HS-5 (cell line): ENCODE results near the gene LYZL1.
A peak's percentile ranks its signal among the peaks of the same experiment; 100 is the strongest.
"Not testable (repeated sequence)": the region's sequence is repeated elsewhere in the genome, so short reads cannot be mapped to it uniquely, and the experiment has no call there.

Source experiments
- DNase-seq: peaks from one replicate; pipeline ENCODE4 v3.0.0-alpha.2; 2012; ENCODE audit warnings: low read depth

LYZL1 gene

DNA sequence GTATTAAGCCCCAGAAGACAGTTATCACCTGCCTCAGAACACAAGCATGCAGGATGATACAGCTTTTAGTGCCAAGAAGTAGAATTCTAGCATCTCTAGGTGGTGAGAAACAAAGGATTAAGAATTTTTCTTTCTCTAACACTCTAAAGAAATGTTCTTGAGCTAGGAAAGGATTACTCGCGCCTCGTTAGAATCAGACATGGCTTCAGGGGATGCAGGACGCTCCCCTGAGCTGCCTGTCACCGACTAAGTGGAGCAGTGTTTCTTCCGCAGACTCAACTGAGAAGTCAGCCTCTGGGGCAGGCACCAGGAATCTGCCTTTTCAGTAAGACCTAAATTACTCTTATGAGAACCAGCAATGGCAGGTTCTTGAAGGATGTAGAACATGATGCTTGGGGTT, at the start of gene LYZL1:
Gene LYZL1, plus strand, starts transcription at position 165 of the 400 bp plus-strand sequence. CDS start 2,798 bp downstream, outside the sequence.
- not testable (repeated sequence) for DNase-seq

DNA sequence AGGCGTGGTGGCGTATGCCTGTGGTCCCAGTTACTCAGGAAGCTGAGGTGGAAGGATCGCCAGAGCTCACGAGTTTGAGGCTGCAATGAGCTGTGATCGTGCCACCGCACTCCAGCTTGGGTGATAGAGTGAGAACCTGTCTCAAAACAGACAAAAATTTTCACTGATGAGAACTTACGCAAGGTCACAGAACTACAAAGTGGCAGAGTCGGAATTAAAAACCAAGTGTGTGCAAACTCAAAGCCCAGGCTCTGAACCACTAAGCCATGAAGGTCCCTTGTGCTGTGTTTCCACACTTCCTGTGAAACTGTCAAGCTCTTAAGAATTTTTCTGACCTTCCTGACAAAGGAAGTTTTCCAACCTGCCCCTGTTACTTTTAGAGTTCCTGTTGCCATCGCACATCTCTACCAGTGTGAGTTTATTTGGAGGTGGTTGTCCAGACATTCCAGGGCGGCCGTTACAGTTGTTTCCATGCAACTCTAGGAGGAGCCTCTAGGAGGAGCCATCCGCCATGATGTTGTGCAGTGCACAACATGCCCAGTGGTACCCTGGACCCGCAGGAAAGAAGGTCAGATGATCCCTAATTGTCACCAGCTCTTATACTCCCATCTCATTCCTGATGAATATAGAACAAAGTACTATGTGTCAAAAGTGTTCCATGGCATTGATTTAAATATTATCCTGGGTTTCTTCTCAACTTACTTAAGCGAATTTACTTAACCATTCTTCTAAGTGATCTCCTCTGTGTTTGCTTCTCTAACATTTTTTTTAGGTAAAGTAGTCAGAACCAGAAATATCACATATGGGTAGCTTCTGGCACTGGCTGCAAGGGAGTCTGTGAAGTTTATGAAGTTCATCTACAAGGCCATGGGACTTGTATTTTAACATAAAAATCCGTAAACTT, 49.0 kb upstream of the LYZL1 start:
- DNase-seq = no peak

DNA sequence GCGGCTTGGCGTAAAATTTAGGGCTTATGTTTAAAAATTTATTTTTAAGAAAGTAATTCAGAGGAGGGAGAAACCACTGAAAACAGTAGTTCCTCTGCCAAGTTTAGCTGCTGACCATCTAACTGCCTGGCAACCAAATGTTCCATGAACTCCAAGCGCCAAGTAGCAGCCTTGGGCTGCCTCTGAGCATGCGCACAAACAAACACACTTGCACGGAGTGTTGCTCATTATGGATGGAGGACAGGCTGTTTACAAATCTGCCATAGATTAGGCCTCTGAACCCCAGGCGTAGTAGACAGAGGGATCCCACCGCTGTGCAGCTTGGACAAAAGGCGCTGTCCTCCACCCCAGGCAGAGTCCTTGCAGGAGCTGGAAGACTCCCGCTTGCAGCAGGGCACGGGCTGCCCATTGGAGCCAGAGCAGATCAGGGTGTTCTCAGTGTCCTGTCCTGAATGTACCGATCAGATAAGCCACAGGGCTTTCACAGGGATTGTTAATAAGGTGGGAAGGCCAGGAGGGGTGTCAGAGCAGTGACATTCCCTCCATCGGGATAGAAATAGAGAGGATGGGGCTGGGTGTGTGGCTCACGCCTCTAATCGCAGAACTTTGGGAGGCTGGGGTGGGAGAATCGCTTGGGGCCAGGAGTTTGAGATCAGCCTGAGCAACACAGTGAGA, 47.7 kb upstream of the LYZL1 start:
- DNase-seq = no peak

DNA sequence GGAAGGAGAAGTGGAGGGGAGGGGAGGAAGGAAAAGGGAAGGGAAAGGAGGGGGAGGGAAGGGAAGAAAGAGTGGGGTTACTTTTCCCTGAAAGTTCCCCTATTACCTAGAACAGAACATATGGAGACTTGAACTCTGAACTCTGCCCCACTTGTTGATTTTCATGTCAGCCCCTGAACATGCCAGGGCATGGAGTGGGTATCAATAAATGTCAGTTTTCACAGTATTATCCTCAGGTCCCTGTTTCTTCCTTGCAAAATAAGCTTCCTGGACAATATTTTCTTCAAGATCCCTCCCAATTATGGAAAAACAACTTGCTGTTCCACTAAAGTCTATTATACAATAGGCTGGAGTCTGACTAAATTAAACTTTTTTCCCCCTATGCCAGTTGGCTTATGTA, 46.9 kb upstream of the LYZL1 start:
- no peak for DNase-seq

DNA sequence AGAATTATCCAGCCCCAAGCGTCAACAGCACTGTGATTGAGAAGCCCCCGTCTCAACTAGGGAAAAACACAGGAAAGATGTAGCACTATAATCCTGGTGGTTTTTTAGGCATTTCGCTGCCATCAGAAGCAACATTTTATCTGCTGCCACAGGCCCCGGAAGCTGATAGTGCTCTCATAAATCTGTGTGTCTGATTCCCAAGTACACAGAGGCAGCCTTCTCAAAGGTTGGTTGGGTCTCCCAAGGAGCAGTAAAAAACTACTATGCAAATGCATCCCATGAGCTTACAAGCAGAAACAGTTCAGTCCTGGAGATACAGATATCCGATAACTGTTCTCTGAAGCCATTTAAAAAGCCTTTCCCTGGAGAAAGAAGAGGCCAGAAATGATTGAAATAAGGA, 45.8 kb upstream of the LYZL1 start:
- no peak for DNase-seq

DNA sequence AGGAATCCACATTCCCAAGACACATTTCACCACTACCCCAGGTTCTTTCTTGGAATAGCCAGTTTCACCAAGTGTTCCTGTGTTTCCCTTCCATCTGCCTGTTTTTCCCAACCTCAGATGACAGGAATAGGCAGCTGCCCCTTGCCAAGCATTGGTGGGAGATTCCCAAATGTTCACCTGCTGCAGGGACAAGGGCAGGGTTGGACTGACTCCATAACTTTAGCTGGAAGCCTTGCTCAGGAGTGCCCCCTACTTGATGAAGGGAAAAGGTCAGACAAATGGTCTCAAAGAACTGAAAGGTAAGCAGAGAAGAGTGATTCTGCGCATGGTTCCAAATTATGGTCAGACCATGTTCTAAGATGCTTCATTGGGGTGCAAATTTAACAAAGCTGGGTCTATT, 45.1 kb upstream of the LYZL1 start:
- no peak for DNase-seq

DNA sequence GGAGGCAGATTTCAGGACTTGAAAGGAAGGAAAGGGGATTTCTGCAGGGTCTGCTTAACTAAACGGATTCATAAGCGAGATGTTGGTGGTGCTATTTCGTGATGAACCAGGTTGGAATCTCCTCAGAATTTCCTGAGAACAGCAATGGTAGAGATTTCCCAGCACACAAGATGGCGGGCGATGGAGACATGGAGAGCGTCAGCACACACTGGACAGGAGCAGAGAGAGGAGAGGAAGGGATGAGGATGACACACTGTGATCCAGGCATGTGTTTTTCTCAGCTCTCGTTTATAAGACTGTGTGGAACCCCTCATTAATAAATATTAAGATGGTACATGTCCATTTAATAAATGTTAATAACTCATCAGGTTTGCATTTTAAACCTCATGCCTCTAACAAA, 43.9 kb upstream of the LYZL1 start:
- no peak for DNase-seq

DNA sequence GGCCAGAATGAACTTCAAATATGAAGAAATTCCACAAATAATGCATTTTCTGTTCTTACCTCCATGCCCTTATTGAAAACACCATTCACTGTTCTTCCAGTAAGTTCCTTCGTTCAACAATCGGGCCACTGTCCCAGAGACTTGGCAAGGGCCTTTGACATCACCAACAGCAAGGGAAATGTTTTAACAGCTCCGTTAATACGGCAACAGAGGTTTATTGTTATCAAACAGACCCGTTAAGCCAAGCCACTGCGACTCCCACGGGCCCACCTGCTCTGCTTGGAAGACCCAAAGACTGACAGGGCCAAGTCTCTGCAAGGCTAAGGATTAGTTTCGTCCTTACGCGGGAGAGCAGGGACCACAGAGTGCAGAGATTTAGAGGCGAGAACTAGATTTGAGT, 43.4 kb upstream of the LYZL1 start:
- no peak for DNase-seq

DNA sequence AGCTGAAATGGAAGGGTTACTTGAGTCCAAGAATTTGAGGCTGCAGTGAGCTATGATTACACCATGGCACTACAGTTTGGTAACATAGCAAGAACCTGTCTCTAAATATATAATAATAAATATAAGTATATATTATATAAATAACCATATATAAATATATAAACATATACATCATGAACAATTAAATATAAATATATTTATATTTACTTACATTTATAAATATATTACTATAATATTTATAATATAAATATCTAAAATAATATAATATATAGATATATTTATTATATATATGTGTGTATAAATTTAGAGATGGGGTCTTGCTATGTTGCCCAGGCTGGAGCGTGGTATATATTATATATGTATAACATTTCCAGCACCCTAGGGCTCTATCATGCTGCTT, 42.4 kb upstream of the LYZL1 start:
- DNase-seq = no peak

DNA sequence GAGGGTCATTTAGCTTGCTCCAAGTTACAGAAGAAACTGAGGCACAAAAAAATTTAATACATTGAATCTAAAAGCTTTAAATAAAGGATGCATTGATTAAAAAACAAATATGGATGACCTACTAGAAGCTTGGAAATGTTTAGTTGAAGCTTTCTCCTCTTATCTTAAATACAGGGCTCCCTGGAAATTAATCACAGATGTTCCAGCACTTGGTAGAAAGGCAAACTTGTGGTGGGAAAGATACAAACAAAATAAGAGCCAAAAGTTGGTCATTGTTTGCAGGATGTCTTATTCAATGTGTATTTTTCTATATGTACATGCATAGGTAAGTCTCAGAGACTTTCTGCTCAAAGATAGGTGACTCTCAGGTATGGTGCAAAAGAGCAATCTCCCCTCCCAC, 40.7 kb upstream of the LYZL1 start:
- DNase-seq = no peak

DNA sequence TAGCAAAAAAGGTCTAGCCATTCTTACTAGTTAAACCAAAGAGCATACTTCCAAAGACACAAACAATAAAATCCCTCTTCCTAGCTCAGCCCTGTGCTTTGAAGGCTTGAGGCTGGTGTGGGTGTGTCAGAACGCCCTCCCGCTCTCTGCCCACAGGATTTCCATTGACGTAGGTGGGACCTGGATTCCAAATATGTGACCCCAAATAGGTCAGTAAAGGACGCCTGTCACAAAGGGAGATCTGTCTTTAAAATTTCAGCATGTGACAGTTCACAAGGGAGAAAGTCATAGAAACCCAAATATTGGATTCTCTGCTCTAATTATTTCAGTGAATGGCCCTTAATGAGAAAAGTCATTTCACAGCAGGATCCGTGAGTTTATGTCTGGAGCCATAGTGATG, 39.9 kb upstream of the LYZL1 start:
- no peak for DNase-seq

DNA sequence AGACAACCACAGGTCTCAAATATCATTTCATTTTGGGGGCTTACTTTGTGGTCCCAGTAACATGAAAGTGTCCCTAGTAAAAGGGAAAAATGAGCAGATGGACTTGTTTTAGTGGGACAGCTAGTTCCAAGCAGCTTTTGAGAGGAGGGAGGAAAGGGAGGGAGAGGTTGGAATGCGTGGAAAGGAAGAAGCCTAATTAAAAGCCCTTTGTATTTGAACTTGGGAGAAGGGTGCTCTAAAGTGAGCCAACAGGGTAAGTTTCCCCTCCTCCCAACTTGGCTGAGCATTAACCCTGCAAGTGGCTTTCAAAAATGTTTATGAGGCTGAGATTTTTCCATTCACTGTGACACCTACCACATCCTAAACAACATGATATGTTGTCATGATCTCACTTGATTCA, 38.8 kb upstream of the LYZL1 start:
- DNase-seq = no peak

DNA sequence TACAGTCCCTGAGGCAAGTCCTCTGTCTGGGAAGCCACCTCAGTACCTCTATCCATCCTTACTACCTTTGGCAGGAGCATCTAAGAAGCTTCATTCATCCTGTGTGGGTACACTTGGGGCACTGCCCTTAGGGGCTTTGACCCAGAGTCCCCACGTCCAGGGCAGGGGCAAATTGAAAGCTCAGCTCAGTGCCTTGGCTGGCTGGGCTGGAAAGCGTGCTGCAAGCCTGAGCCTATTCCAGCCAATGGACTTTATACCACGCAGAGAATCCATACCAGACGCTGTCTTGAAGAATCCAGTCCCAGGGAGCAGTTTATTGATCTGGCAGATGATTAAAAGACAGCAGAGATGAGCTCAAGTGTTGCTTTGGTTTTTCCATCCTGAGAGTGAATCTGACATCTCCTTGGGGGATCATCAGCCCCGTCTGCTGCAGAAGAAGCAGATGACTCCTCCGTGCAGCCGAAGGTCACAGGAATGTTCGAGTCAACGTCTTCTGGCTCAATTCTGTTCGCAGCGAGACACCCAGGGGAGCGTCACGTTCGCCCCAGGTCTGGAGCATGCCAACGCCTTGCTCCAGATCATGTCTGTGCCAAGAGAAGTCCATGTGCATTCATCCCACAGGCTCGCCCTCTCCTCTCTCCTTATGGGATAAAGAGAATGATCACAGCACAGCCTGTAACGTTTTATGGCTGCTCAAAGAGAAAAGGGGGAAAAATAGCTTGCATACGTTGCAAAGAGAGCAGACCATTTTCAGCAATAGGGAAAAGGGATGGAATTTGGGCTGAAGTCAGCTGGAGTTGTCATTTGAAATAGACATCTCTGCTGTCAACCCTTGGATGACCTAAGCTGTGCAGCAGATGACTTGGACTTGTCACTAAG, 35.8 kb upstream of the LYZL1 start:
- no peak for DNase-seq

DNA sequence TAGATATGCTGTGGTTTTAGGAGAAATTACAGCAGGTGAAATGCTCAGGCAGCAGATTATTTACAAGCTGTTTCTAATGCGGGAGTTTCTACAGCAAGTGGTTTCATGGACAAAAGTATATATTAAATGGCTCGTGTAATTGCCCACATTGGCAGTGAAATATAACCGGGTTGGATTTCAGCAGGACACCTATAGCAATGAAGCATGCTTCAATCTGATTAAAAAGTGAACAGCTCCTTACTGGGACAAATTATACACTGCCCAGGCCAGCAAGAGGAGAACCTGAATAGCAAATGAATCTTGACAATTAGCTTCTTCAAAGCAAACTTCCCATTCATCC, 35.2 kb upstream of the LYZL1 start:
- DNase-seq = no peak

DNA sequence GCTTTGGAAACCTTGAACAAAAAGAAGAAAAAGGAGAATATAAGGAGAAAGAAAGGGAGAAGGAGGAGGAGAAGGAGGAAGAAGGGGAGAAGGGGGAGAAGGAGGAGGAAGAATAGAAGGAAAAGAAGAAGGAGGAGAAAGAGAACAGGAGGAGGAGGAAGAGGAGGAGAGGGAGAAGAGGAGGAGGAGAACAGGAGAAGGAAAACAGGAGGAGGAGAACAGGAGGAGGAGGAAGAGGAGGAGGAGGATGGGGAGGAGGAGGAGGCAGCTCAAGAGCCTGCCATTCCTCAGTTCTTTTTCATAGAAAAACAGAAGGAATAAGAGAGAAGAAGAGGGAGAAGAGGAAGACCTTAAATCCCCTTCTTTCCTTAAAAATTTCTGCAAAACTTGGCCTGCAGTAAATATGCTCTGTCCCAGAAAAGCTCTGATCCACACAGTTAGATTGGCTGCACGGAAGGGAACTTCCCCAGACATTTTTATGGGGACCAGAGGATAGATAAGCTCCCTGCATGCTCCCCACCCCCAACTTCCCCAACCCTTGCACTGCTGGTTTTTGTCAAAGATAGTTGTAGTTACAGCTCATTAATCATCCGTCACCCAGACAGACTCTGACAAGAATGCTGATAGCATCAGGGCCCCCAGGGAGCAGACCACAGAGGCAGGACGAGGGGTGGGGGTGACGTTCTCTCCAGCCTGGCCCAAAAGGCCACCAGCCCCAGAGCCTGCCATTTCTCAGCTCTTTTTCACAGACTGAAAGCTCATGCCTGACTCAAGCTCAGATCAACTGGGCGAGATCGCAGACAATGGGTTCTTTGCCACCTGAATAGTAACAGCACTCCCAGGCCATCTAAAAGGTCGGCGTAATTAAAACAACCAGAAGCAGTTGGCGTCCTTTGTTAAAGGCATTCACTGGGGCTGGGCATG, 34.5 kb upstream of the LYZL1 start:
- DNase-seq = no peak

DNA sequence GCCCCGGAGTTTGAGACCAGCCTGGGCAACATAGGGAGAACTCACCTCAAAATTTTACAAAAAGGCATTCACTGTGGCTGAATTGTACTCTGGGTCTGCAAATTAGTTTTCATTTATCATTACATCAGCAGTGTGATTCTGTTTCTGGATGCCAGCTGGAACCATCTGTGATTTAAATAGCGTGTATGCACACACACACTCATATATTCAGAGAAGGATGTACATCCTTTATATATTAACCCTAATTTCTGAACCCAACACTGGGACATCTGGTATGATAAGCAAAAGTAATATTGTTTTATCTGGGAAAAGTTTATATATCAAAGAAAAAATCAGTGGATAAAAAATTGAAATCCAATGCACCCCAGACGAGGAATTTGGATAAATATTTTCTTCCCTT, 33.8 kb upstream of the LYZL1 start:
- no peak for DNase-seq

DNA sequence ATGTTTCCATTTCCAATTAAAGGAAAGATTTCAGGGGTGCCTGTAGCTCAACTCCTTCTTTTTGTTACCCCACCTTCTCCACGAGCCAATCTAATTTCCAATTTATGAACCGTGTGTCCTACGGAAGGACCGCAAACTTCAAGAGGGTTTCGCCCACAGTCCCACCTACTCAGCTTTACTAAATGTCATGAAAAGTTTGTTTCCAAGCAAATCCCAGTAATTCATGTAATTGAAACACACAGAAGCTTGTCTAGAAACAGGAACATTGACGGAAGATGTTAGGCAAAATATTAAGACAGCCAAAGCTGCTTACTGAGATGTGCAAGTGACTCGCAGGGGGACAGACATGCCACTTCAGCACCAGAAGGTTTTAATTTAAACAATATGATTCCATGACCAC, 32.9 kb upstream of the LYZL1 start:
- DNase-seq = no peak

DNA sequence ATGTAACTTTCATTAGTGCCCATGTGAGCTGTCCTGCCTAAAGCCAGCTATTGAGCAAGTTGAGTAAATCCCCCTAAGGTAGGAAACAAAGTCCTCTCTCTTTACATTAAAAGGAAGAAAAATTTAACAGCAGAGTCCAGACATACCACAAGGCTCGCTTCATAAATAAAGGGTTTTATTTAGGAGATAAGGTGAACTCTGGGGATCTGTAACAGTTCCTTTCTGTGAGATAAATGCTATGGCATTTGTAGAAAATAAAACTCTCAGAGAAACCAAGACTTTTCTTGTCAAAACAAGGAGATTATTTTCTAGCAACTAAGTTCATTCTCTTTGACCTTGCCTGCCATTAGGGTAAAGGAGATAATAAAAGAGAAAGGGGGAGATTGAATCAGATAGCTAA, 32.3 kb upstream of the LYZL1 start:
- no peak for DNase-seq

DNA sequence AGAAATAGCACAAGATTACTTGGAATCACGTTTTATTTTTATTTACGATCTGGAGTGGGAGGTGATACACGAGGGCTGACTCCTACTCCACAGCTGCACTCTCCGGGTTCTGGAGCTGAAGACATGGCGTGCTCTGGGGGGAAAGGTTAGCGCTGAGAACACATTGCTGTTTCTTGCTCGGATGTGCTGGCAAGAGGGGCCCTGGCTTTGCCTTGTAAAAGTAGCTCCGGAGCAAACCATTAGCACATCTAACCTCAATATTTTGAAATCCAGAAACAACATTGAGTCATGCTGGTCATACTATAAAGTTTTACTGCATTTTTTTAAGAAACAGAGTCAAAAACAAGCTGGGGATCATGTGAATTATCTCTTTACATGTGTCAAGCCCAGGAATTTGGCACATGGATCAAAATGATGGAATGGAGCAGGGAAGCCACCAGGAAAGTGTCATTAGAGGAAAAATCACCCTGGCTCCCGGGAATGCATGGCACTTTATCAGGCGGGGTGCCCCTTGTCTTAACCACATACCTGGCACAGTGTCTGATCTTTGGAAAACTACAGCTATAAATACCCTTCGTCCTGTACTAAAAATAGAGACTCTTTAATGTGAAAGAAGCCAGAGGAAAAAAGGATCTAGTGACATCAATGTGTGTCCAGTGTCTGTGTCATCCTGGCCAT, 31.6 kb upstream of the LYZL1 start:
- peak; percentile 44 for DNase-seq

DNA sequence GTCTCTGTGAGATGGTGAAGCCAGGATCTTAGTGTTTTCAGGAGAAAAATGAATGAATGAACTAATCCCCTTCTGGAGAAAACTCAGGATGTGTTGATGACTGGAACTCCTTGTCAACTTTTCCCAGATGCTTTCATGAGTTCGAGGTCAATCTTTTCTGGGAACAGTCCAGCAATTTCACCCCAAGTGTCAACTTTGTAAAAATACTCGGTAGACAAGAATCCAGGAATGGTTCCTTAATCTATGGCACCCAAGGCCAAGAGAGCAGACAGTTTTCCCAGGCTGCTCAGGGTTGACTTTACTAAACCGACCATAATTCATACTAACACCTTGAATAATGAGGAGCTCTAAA, 31.1 kb upstream of the LYZL1 start:
- DNase-seq = no peak

DNA sequence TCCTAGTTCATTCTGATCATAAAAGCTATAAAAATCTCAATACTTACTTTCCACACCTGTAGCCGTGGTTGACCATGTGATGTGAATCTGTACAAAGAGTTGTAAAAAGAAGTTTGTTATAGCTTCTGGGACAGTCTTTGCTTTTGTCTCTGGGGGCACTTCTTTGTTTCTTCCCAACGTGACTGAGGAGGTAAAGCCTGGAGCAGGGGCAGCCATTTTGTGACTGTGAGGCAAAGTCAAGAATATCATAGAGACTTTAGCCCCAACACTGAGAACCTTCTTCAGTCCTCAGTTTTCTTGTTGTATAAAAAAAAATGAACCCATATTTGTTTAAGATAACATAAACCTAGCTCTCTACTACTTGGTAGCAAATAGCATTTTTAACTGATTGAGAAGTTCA, 29.4 kb upstream of the LYZL1 start:
- DNase-seq = no peak
